Neural cell (in vitro differentiated cells): ENCODE data around the gene CAPN2. TPM values are rescaled to one million over a fixed set of nuclear protein-coding genes. Genes with fewer than 3 reads are reported as not detected.

Source experiments
- H2AFZ ChIP-seq: fragments of 200-600, 300-800 bp; sonication (generic), shearing (Covaris generic); 2 replicates; pipeline ENCODE4 v1.6.0; 2014; ENCODE audit warnings: low read depth, mild to moderate bottlenecking, antibody characterized with exemption, low read length, moderate library complexity
- H3F3A ChIP-seq: fragments of 200-600 bp; shearing (Covaris generic); 2 replicates; pipeline ENCODE4 v1.6.1; 2016; ENCODE audit warnings: mild to moderate bottlenecking, moderate library complexity, mixed read lengths, antibody characterized with exemption, low read length; ENCODE audit not compliant: insufficient read depth, poor library complexity, severe bottlenecking
- H3K27ac ChIP-seq: fragments of 200-600, 300-800 bp; sonication (generic), shearing (Covaris generic); 2 replicates; pipeline ENCODE4 v1.5.1; 2014; ENCODE audit warnings: mild to moderate bottlenecking, low read length, moderate library complexity
- H3K27me3 ChIP-seq: fragments of 300-800, 200-600 bp; sonication (generic), shearing (Covaris generic); 2 replicates; pipeline ENCODE4 v1.6.0; 2014; ENCODE audit warnings: mild to moderate bottlenecking, low read depth, low read length, moderate library complexity; ENCODE audit not compliant: insufficient read depth
- H3K36me3 ChIP-seq: fragments of 300-800, 200-600 bp; sonication (generic), shearing (Covaris generic); 2 replicates; pipeline ENCODE4 v1.5.1; 2014; ENCODE audit warnings: mild to moderate bottlenecking, antibody characterized with exemption, low read length, moderate library complexity; ENCODE audit not compliant: insufficient read depth
- H3K4me2 ChIP-seq: fragments of 300-800, 200-600 bp; sonication (generic), shearing (Covaris generic); 2 replicates; pipeline ENCODE4 v1.6.0; 2014; ENCODE audit warnings: mild to moderate bottlenecking, low read length
- H3K4me3 ChIP-seq: fragments of 300-800, 200-600 bp; sonication (generic), shearing (Covaris generic); 2 replicates; pipeline ENCODE4 v1.5.1; 2014; ENCODE audit warnings: mild to moderate bottlenecking, low read length, moderate library complexity
- H3K79me2 ChIP-seq: fragments of 200-600 bp; shearing (Covaris generic); replicated peaks from 2 replicates; pipeline ENCODE4 v1.6.0; 2014; ENCODE audit warnings: mild to moderate bottlenecking, low read length, moderate library complexity; ENCODE audit not compliant: insufficient read depth
- H3K9ac ChIP-seq: fragments of 300-800, 200-600 bp; sonication (generic), shearing (Covaris generic); 2 replicates; pipeline ENCODE4 v1.6.1; 2016; ENCODE audit warnings: mild to moderate bottlenecking, low read length, mixed read lengths
- H3K9me2 ChIP-seq: fragments of 200-600 bp; shearing (Covaris generic); 2 replicates; pipeline ENCODE4 v1.6.1; 2016; ENCODE audit warnings: mild to moderate bottlenecking, low read length, mixed read lengths; ENCODE audit not compliant: insufficient read depth
- H3K9me3 ChIP-seq: fragments of 200-600, 300-800 bp; sonication (generic), shearing (Covaris generic); 2 replicates; pipeline ENCODE4 v1.6.1; 2016; ENCODE audit warnings: mild to moderate bottlenecking, mixed run types, low read length, moderate library complexity, mixed read lengths
- H4K20me1 ChIP-seq: fragments of 200-600 bp; shearing (Covaris generic); 2 replicates; pipeline ENCODE4 v1.6.1; 2016; ENCODE audit warnings: mild to moderate bottlenecking, mixed run types; ENCODE audit not compliant: insufficient read depth
- EP300 ChIP-seq: fragments of 450-650 bp; conservative IDR thresholded peaks from 2 replicates; pipeline ENCODE4 v1.6.1; 2014; ENCODE audit warnings: antibody characterized with exemption, mild to moderate bottlenecking, moderate library complexity; ENCODE audit not compliant: poor library complexity, severe bottlenecking
- EZH2 ChIP-seq: fragments of 200-600, 300-800 bp; shearing (Covaris generic), sonication (generic); IDR thresholded peaks from 2 replicates; pipeline ENCODE4 v1.6.1; 2014; ENCODE audit warnings: antibody characterized with exemption, low read length, borderline replicate concordance, mild to moderate bottlenecking; ENCODE audit not compliant: insufficient read depth, poor library complexity, severe bottlenecking
- MXI1 ChIP-seq: fragments of 450-650 bp; conservative IDR thresholded peaks from 2 replicates; pipeline ENCODE4 v1.6.1; 2014; ENCODE audit warnings: antibody characterized with exemption, mild to moderate bottlenecking; ENCODE audit not compliant: poor library complexity, severe bottlenecking
- POLR2AphosphoS5 ChIP-seq: IDR thresholded peaks from 2 replicates; pipeline ENCODE4 v1.6.1; 2012
- RAD21 ChIP-seq: fragments of 450-650 bp; conservative IDR thresholded peaks from 2 replicates; pipeline ENCODE4 v1.6.1; 2014; ENCODE audit warnings: antibody characterized with exemption, mild to moderate bottlenecking, moderate library complexity
- REST ChIP-seq: IDR thresholded peaks from 2 replicates; pipeline ENCODE4 v1.6.1; 2012; ENCODE audit warnings: borderline replicate concordance
- SMC3 ChIP-seq: fragments of 450-650 bp; conservative IDR thresholded peaks from 2 replicates; pipeline ENCODE4 v1.6.1; 2014; ENCODE audit warnings: antibody characterized with exemption, mild to moderate bottlenecking, moderate library complexity; ENCODE audit not compliant: poor library complexity
- TAF1 ChIP-seq: IDR thresholded peaks from 2 replicates; pipeline ENCODE4 v1.6.1; 2012; ENCODE audit warnings: low read depth
- polyA plus RNA-seq: library from polyadenylated mRNA; depleted of rRNA; stranded (reverse); fragments of >200 nt; gene quantifications from 2 replicates; pipeline ENCODE4 v1.2.3, GENCODE V29; 2014
- TF ChIP-seq, protein P1 (sequence below): fragments of 450-650 bp; IDR thresholded peaks from 2 replicates; pipeline ENCODE4 v1.5.1; 2014; ENCODE audit warnings: antibody characterized with exemption, mild to moderate bottlenecking, moderate library complexity; ENCODE audit not compliant: poor library complexity, severe bottlenecking

Gene CAPN2
- polyA plus RNA-seq, 1 donor from 2014 or later = 58.8 TPM

DNA sequence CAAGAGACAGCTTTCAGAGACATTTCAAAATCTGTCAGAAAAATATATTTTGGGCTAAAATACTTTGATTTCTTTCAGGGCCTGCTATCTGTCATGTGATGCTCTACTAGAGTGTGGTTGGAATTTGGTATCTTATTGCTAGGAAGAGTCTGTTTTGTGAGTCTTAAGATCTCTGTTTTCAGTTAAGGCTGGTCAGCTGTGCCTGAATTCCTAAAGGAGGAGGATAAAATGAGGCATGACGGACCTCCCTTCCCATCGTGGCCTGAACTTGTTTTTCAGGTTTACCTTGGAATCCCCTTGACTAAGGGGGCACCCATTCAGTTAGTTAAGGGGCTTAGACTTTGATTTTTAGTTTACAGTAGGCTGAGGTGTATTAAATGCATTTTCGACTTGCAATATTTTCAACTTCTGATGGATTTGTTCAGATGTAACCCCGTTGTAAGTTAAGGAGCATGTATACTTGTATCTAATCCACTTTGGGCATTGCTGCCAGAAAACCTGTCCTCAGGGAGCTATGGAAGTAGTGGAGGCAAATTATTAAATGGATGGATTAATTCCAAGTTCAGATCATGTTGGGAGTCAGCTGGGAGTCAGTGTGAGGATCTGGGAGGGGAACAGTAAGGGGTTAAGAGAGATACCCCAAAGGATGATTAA lies 18.3 kb downstream of the CAPN2 start:
- H3K4me2 ChIP-seq = no peak overlapping the region
- no peak overlapping the region for H2AFZ ChIP-seq
- no peaks in the 10 kb centered on the region for H3K9me3 ChIP-seq
- H3K4me3 ChIP-seq = no peak overlapping the region
- no peaks in the 10 kb centered on the region for H3K79me2 ChIP-seq
- H3K27ac ChIP-seq = no peak overlapping the region
- no peaks in the 10 kb centered on the region for H3K27me3 ChIP-seq
- H3K36me3 ChIP-seq = no peaks in the 10 kb centered on the region
- H3K9me2 ChIP-seq = no peaks in the 10 kb centered on the region
- no peak overlapping the region for H3K9ac ChIP-seq
- H3F3A ChIP-seq = no peaks in the 10 kb centered on the region
- TF ChIP-seq MXI1 (no peak), EP300 (no peak)
- no peaks in the 10 kb centered on the region for H4K20me1 ChIP-seq

GRCh38 chr1:223731133-223731770 lies 18.9 kb downstream of the CAPN2 start:
- H3K27ac ChIP-seq = no peak overlapping the region
- no peaks in the 10 kb centered on the region for H3K79me2 ChIP-seq
- no peaks in the 10 kb centered on the region for H3K9me2 ChIP-seq
- no peaks in the 10 kb centered on the region for H3K9me3 ChIP-seq
- H3K4me3 ChIP-seq = no peak overlapping the region
- H3K36me3 ChIP-seq = no peaks in the 10 kb centered on the region
- TF ChIP-seq TAF1 = no peak
- no peak for TF ChIP-seq EZH2
- TF ChIP-seq, protein P1, sequence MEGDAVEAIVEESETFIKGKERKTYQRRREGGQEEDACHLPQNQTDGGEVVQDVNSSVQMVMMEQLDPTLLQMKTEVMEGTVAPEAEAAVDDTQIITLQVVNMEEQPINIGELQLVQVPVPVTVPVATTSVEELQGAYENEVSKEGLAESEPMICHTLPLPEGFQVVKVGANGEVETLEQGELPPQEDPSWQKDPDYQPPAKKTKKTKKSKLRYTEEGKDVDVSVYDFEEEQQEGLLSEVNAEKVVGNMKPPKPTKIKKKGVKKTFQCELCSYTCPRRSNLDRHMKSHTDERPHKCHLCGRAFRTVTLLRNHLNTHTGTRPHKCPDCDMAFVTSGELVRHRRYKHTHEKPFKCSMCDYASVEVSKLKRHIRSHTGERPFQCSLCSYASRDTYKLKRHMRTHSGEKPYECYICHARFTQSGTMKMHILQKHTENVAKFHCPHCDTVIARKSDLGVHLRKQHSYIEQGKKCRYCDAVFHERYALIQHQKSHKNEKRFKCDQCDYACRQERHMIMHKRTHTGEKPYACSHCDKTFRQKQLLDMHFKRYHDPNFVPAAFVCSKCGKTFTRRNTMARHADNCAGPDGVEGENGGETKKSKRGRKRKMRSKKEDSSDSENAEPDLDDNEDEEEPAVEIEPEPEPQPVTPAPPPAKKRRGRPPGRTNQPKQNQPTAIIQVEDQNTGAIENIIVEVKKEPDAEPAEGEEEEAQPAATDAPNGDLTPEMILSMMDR = no peak
- TF ChIP-seq SMC3 = no peak
- no peak for TF ChIP-seq MXI1
- TF ChIP-seq RAD21 = no peak
- TF ChIP-seq REST = no peak
- no peak for TF ChIP-seq POLR2AphosphoS5
- no peak for TF ChIP-seq EP300
- H3F3A ChIP-seq = no peaks in the 10 kb centered on the region
- no peaks in the 10 kb centered on the region for H4K20me1 ChIP-seq
- no peaks in the 10 kb centered on the region for H3K27me3 ChIP-seq
- H2AFZ ChIP-seq = no peak overlapping the region
- H3K9ac ChIP-seq = no peak overlapping the region
- H3K4me2 ChIP-seq = no peak overlapping the region
